HFFc6 (cell line): ENCODE data around the gene ZNF23. TPM values are rescaled to one million over a fixed set of nuclear protein-coding genes. Genes with fewer than 3 reads are reported as not detected.

Experiments used
- DNase-seq: peaks from one replicate; pipeline ENCODE4 v3.0.0-alpha.2; 2018
- H3K27ac Mint-ChIP-seq: 2 replicates; pipeline ENCODE4 v1.8.0; 2020; ENCODE audit warnings: mild to moderate bottlenecking, mixed read lengths
- H3K27me3 Mint-ChIP-seq: 2 replicates; pipeline ENCODE4 v1.8.0; 2021; ENCODE audit warnings: mild to moderate bottlenecking, moderate library complexity, mixed read lengths; ENCODE audit not compliant: insufficient read depth
- H3K36me3 Mint-ChIP-seq: 2 replicates; pipeline ENCODE4 v1.8.0; 2021; ENCODE audit warnings: low read depth, mixed read lengths
- H3K4me1 Mint-ChIP-seq: 2 replicates; pipeline ENCODE4 v1.8.0; 2020; ENCODE audit warnings: low read depth, mixed read lengths
- H3K4me3 Mint-ChIP-seq: 2 replicates; pipeline ENCODE4 v1.8.0; 2020; ENCODE audit warnings: mild to moderate bottlenecking, moderate library complexity, mixed read lengths
- H3K9me3 Mint-ChIP-seq: 2 replicates; pipeline ENCODE4 v1.8.0; 2020; ENCODE audit warnings: mild to moderate bottlenecking, mixed read lengths
- total RNA-seq, 6 experiments: library from RNA; stranded (reverse); fragmentation: NEBNext Ultra II Directional; extraction: Animal tissue kit (Norgen Biotek cat#: 25700); gene quantifications; 2 replicates in 1 of 6; 3 replicates in 5 of 6; pipeline ENCODE4 v1.2.3, GENCODE V29; 2021
- TF ChIP-seq, protein P1 (sequence below): fragments of 200-600 bp; sonication (generic); IDR thresholded peaks from 2 replicates; pipeline ENCODE4 v1.5.0; 2021; ENCODE audit warnings: antibody characterized with exemption, mild to moderate bottlenecking

The ZNF23 gene
- total RNA-seq, 6 experiments from 2014 or later: 12.8 to 16.3 (median 14.5) TPM

DNA sequence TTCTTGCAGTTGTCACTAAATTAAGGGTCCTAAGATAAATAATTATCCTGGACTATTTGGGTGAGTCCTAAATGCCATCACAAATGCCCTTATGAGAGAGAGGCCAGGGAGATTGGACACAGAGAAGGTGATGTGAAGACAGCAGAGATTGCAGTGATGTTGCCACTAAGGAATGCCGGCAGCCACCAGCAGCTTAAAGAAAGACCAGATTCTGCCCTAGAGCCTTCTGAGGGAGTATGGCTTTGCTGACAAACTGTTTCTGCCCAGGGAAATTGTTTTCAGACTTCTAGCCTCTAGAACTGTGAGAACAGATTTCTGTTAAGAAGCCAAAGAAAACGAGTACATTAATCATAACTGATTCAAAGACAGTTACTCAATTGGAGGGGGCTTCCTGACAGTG lies 10.0 kb upstream of the ZNF23 start:
- Mint-ChIP-seq H3K27me3 (no peaks in the 10 kb centered on the region; the same call in 1 of the 2 replicates), H3K4me1 (peaks cover 48% of the 10 kb centered on the region), H3K27ac (no peak overlapping the region), H3K9me3 (peaks cover 39% of the 10 kb centered on the region), H3K36me3 (peaks cover 41% of the 10 kb centered on the region), H3K4me3 (no peak overlapping the region)
- TF ChIP-seq, protein P1, sequence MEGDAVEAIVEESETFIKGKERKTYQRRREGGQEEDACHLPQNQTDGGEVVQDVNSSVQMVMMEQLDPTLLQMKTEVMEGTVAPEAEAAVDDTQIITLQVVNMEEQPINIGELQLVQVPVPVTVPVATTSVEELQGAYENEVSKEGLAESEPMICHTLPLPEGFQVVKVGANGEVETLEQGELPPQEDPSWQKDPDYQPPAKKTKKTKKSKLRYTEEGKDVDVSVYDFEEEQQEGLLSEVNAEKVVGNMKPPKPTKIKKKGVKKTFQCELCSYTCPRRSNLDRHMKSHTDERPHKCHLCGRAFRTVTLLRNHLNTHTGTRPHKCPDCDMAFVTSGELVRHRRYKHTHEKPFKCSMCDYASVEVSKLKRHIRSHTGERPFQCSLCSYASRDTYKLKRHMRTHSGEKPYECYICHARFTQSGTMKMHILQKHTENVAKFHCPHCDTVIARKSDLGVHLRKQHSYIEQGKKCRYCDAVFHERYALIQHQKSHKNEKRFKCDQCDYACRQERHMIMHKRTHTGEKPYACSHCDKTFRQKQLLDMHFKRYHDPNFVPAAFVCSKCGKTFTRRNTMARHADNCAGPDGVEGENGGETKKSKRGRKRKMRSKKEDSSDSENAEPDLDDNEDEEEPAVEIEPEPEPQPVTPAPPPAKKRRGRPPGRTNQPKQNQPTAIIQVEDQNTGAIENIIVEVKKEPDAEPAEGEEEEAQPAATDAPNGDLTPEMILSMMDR: no peak
- no peak for DNase-seq

DNA sequence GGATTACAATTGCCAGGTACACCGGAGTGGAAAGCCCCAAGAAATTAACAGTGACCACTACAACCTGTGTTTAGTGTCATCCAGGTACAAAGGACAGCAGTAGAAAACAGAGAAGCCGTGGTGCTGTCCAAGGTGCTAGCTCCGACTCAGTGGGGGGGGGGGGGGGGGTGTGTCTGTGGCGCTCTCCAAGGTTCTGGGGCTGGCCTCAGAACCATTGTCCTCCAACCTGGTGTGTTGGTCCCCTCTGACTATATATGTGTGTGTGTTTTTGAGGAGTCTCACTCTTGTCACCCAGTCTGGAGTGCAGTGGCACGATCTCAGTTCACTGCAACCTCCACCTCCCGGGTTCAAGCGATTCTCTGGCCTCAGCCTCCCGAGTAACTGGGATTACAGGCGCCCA lies 5.8 kb upstream of the ZNF23 start:
- H3K9me3 Mint-ChIP-seq: no peaks in the 10 kb centered on the region; the same call in 1 of the 2 replicates
- peaks cover 7% of the 10 kb centered on the region for H3K36me3 Mint-ChIP-seq
- H3K27ac Mint-ChIP-seq: no peak overlapping the region
- peaks cover 18% of the 10 kb centered on the region for H3K4me1 Mint-ChIP-seq
- TF ChIP-seq, protein P1: no peak
- DNase-seq: no peak
- H3K27me3 Mint-ChIP-seq: no peaks in the 10 kb centered on the region; the same call in 1 of the 2 replicates
- H3K4me3 Mint-ChIP-seq: no peak overlapping the region

DNA sequence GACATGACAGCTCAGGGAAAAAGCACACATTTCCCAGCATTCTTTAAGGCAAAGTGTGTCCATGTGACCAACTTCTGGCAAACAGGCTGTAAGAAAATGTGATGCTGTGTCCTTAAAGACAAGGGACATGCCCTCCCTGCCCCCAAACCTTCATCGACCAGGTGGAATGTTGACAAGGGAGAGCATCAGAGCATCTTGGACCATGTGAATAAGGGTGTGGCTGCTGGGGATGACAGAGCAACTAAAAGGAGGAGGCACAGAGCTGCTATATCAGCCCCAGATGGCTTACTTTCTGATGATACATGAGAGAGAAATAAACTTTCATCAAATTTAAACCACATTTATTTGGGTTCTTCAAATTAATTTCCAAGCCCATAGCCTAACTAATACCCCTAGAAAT lies 2.2 kb upstream of the ZNF23 start:
- Mint-ChIP-seq H3K36me3 (peaks cover 4% of the 10 kb centered on the region), H3K27me3 (peaks cover 4% of the 10 kb centered on the region), H3K4me1 (peaks cover 35% of the 10 kb centered on the region), H3K9me3 (no peaks in the 10 kb centered on the region), H3K27ac (no peak overlapping the region), H3K4me3 (no peak overlapping the region)
- DNase-seq: no peak
- TF ChIP-seq, protein P1: no peak

DNA sequence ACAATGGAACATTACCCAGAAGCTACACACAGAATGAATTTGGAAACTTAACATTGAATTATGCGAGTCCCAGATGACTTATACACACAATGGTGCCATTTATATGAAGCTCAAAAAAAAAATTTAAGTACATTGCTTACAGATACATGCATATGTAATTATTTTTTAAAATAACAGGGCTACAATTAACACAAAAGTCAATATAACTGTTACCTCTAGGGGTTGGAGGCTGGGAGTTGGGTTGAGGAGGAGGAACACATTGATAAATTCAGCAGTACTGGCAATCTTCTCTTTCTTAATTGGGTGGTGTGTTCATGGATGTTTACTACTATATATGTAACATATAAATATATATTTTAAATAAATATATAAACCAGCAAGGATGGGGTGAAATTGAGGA lies 1.1 kb downstream of the ZNF23 start:
- H3K27me3 Mint-ChIP-seq: peaks cover 4% of the 10 kb centered on the region

DNA sequence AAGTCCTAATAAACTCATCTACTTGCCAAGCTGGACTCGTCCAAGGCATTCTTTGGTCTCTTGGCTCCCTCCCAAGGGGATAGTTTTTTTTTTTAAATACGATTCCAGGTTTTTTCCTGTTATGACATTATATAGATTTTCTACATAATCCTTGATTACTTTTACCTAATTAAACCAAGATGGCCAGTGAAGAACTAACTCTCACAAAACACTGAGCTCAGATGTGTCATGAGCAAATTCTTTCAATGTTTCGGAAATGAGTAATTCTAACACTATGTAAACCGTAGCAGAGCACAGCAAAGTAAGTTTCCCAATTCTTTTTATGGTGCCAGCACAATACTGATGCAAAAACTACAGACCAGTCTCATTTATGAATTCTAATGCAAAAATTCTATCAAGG lies 1.8 kb downstream of the ZNF23 start:
- peaks cover 39% of the 10 kb centered on the region for H3K4me1 Mint-ChIP-seq
- peak overlapping the region; percentile 94 for H3K4me3 Mint-ChIP-seq
- H3K36me3 Mint-ChIP-seq: peaks cover 37% of the 10 kb centered on the region
- H3K27me3 Mint-ChIP-seq: peaks cover 4% of the 10 kb centered on the region
- peak overlapping the region; percentile 92 for H3K27ac Mint-ChIP-seq
- DNase-seq: peak; percentile 86
- TF ChIP-seq, protein P1: no peak
- H3K9me3 Mint-ChIP-seq: peaks cover 26% of the 10 kb centered on the region

More for the DNA sequence above, 1.1 kb downstream of the ZNF23 start:
- peak overlapping the region; percentile 92 for H3K27ac Mint-ChIP-seq
- H3K9me3 Mint-ChIP-seq: peaks cover 20% of the 10 kb centered on the region
- no peak for DNase-seq
- peak overlapping the region; percentile 94 for H3K4me3 Mint-ChIP-seq
- H3K4me1 Mint-ChIP-seq: peaks cover 39% of the 10 kb centered on the region
- TF ChIP-seq, protein P1: peak; percentile 27
- H3K36me3 Mint-ChIP-seq: peaks cover 30% of the 10 kb centered on the region

DNA sequence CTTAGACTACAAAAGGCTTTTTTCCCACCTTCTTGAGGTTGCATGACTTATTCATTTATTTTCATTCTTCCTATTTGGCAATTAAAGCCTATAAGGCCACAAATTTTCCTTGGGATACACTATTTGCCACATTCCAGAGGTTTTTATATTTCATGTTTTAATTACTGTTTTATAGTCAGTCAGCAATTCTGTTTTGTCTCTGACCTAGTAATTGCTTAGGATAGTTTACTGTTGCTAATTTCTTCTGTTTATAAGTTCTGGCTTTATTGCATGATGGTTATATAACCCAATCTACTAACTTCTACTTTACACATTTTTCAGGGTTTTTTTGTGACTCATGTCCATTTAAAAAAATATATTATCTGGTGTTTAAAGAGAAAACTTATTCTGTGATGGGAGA lies 2.5 kb downstream of the ZNF23 start:
- peaks cover 33% of the 10 kb centered on the region for H3K9me3 Mint-ChIP-seq
- peak overlapping the region; percentile 92 for H3K27ac Mint-ChIP-seq
- peaks cover 44% of the 10 kb centered on the region for H3K36me3 Mint-ChIP-seq
- DNase-seq: no peak
- peaks cover 4% of the 10 kb centered on the region; the same call in 1 of the 2 replicates for H3K27me3 Mint-ChIP-seq
- H3K4me1 Mint-ChIP-seq: peaks cover 39% of the 10 kb centered on the region
- peak overlapping the region; percentile 94 for H3K4me3 Mint-ChIP-seq
- TF ChIP-seq, protein P1: no peak
